Stimulated activated CD8-positive, alpha-beta memory T cell treated with anti-CD3 and anti-CD28 coated beads, Interleukin-2, amount 100 ng/mL, for 1 hour (primary cell): Measurements from ENCODE around the gene HOXD8.

ENCODE experiments used
- DNase-seq, 2 donors: peaks; one replicate each; pipeline ENCODE4 v3.0.0-alpha.2; 2020; ENCODE audit warnings: low read depth in 2 of 2

HOXD8 gene

GRCh38 chr2:176103194-176103593 is 26.3 kb upstream of the HOXD8 start:
- DNase-seq, result no peak

- DNase-seq, result no peak
Observed at GRCh38 chr2:176103742-176104315, 25.7 kb upstream of the HOXD8 start.

- no peak for DNase-seq
Observed at GRCh38 chr2:176104316-176105077, 25.0 kb upstream of the HOXD8 start.

- no peak for DNase-seq
Observed at GRCh38 chr2:176105078-176105729, 24.3 kb upstream of the HOXD8 start.

- DNase-seq, result no peak
Observed at GRCh38 chr2:176105730-176106580, 23.6 kb upstream of the HOXD8 start.

GRCh38 chr2:176106581-176107539 is 22.6 kb upstream of the HOXD8 start, which contains the start of gene HOXD11:
Gene HOXD11 (plus strand): TSS chr2:176107280. CDS start chr2:176107356, 76 bp downstream.
- no peak for DNase-seq

- no peak for DNase-seq
Observed at GRCh38 chr2:176107731-176108181, 21.7 kb upstream of the HOXD8 start.

- no peak for DNase-seq
Observed at GRCh38 chr2:176109192-176109901, 20.2 kb upstream of the HOXD8 start.

- no peak for DNase-seq
Observed at GRCh38 chr2:176109946-176110345, 19.6 kb upstream of the HOXD8 start.

GRCh38 chr2:176110415-176111308 is 18.8 kb upstream of the HOXD8 start:
- DNase-seq, result no peak

- no peak for DNase-seq
Observed at GRCh38 chr2:176111309-176111663, 18.2 kb upstream of the HOXD8 start.

GRCh38 chr2:176111846-176112374 is 17.6 kb upstream of the HOXD8 start:
- DNase-seq, result no peak

- DNase-seq, result no peak
Observed at GRCh38 chr2:176112375-176113302, 16.9 kb upstream of the HOXD8 start.

GRCh38 chr2:176114120-176114929 is 15.2 kb upstream of the HOXD8 start:
- no peak for DNase-seq

GRCh38 chr2:176114930-176115625 is 14.4 kb upstream of the HOXD8 start:
- DNase-seq, result no peak
